Activated B cell treated with CpG ODN at 0.5 μM for 24 hours (primary cell): ENCODE results near the gene OGFOD1. TPM values are rescaled to one million over a fixed set of nuclear protein-coding genes. Genes with fewer than 3 reads are reported as not detected.

Experiments
- ATAC-seq: fragments of 200-7000 bp; cut with Tn5 transposase; one replicate; pipeline ENCODE4 v1.10.0; 2021; ENCODE audit warnings: low read depth, mild to moderate bottlenecking, moderate library complexity
- CTCF ChIA-PET: fragments of 350-600 bp; sonication (Branson Sonifier 250); formaldehyde crosslinking; loops from one replicate; lab custom pipeline; 2021; ENCODE audit warnings: antibody characterized with exemption; lab: Charles Lee
- POLR2A ChIA-PET: fragments of 350-600 bp; sonication (Branson Sonifier 250); formaldehyde crosslinking; loops from one replicate; lab custom pipeline; 2021; ENCODE audit warnings: antibody characterized with exemption; lab: Charles Lee
- DNase-seq: peaks from one replicate; pipeline ENCODE4 v3.0.0; 2022
- H3K27ac Mint-ChIP-seq: one replicate; pipeline ENCODE4 v1.8.0; 2020; ENCODE audit warnings: mixed read lengths
- H3K27me3 Mint-ChIP-seq: one replicate; pipeline ENCODE4 v1.8.0; 2021; ENCODE audit warnings: mixed read lengths
- H3K36me3 Mint-ChIP-seq: one replicate; pipeline ENCODE4 v1.8.0; 2021; ENCODE audit warnings: low read depth, mixed read lengths
- H3K4me1 Mint-ChIP-seq: one replicate; pipeline ENCODE4 v1.8.0; 2021; ENCODE audit warnings: mixed read lengths
- H3K4me3 Mint-ChIP-seq: one replicate; pipeline ENCODE4 v1.8.0; 2020; ENCODE audit warnings: mild to moderate bottlenecking, mixed read lengths
- H3K9me3 Mint-ChIP-seq: one replicate; pipeline ENCODE4 v1.8.0; 2020; ENCODE audit warnings: mixed read lengths
- CTCF ChIP-seq: fragments of 200-600 bp; IDR thresholded peaks from one replicate; pipeline ENCODE4 v1.8.0; 2022; ENCODE audit warnings: antibody characterized with exemption, mild to moderate bottlenecking
- intact Hi-C: fragments of 100-400 bp; cut with micrococcal nuclease; formaldehyde crosslinking; loops from one replicate; pipeline ENCODE4 v1.15.1; 2024
- total RNA-seq: library from RNA; stranded (reverse); gene quantifications from 2 replicates; pipeline ENCODE4 v1.2.3, GENCODE V29; 2022

OGFOD1 gene
- total RNA-seq, 1 donor from 2014 or later, result 51.8 TPM

DNA sequence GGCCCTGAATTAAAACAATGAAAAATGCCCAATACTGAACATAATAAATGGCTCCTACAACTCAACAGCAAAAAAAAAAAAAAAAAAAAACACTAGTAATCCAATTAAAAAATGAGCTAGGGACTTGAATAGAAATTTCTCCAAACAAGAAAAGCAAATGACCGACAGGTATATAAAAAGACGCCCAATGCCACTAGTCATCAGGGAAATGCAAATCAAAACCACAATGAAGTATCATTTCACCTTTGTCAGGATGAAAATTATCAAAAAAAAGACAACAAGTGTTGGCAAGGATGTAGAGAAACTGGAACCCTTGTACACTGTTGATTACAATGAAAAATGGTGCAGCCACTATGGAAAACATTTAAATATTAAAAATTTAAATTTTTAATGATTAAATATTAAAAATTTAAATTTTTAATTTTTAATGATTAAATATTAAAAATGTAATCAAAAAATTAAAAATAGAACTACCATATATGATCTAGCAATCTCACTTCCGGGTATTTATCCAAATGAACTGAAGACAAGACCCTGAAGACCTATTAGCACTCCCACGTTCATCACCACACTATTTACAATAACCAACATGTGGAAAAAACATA, 40.4 kb downstream of the OGFOD1 start:
- ATAC-seq (no peak), DNase-seq (no peak)
- POLR2A ChIA-PET, result interaction anchor here (0.7 kb wide), 2 partner anchors 16 to 118 kb away, joined by 3 to 10 read pairs; no protein-coding TSS in a partner anchor
- CTCF ChIA-PET, result no interaction called here
- H3K4me1 Mint-ChIP-seq, result peaks cover 9% of the 10 kb centered on the region
- intact Hi-C loops, result no loop called here
- H3K9me3 Mint-ChIP-seq, result peaks cover 4% of the 10 kb centered on the region
- no peaks in the 10 kb centered on the region for H3K27me3 Mint-ChIP-seq
- H3K36me3 Mint-ChIP-seq, result peaks cover 38% of the 10 kb centered on the region
- H3K4me3 Mint-ChIP-seq, result no peak overlapping the region
- TF ChIP-seq CTCF, result no peak
- no peak overlapping the region for H3K27ac Mint-ChIP-seq

DNA sequence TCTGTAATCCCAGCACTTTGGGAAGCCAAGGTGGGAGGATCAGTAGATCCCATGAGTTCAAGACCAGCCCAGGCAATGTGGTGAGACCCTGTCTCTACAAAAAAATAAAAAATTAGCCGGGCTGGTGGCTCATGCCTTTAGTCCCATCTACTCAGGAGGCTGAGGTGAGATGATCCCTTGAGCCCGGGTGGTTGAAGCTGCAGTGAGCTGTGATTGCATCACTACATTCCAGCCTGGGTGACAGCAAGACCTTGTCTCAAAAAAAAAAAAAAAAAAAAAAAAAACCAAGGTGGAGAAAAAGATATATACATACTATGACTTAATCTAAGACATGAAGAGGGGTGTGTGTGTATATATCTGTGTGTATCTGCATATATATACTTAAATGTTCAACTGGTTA, 41.8 kb downstream of the OGFOD1 start:
- peaks cover 47% of the 10 kb centered on the region for H3K36me3 Mint-ChIP-seq

GRCh38 chr16:56493815-56494214, 42.5 kb downstream of the OGFOD1 start:
- Mint-ChIP-seq H3K27me3 (no peaks in the 10 kb centered on the region), H3K36me3 (peaks cover 54% of the 10 kb centered on the region), H3K4me3 (no peak overlapping the region), H3K27ac (no peak overlapping the region), H3K9me3 (peaks cover 4% of the 10 kb centered on the region), H3K4me1 (peaks cover 9% of the 10 kb centered on the region)
- ATAC-seq (no peak), DNase-seq (no peak)
- TF ChIP-seq CTCF, result no peak
- ChIA-PET CTCF (no interaction called here), POLR2A (no interaction called here)
- intact Hi-C loops, result no loop called here

More for the DNA sequence above, 41.8 kb downstream of the OGFOD1 start:
- no peaks in the 10 kb centered on the region for H3K27me3 Mint-ChIP-seq
- no peak overlapping the region for H3K27ac Mint-ChIP-seq
- DNase-seq, result no peak
- CTCF ChIA-PET, result no interaction called here
- POLR2A ChIA-PET, result no interaction called here
- ATAC-seq, result no peak
- no peak for TF ChIP-seq CTCF
- peaks cover 4% of the 10 kb centered on the region for H3K9me3 Mint-ChIP-seq
- H3K4me3 Mint-ChIP-seq, result no peak overlapping the region
- intact Hi-C loops, result no loop called here
- H3K4me1 Mint-ChIP-seq, result peaks cover 9% of the 10 kb centered on the region

- POLR2A ChIA-PET, result no interaction called here
- H3K4me3 Mint-ChIP-seq, result no peak overlapping the region
- no peak for TF ChIP-seq CTCF
- H3K4me1 Mint-ChIP-seq, result no peaks in the 10 kb centered on the region
- intact Hi-C loops, result no loop called here
- H3K27ac Mint-ChIP-seq, result no peak overlapping the region
- ATAC-seq (no peak), DNase-seq (no peak)
- CTCF ChIA-PET, result no interaction called here
- H3K9me3 Mint-ChIP-seq, result no peaks in the 10 kb centered on the region
- no peaks in the 10 kb centered on the region for H3K27me3 Mint-ChIP-seq
- H3K36me3 Mint-ChIP-seq, result peaks cover 81% of the 10 kb centered on the region
Measured at GRCh38 chr16:56505181-56505580, 53.8 kb downstream of the OGFOD1 start.

GRCh38 chr16:56506941-56507340, 55.6 kb downstream of the OGFOD1 start:
- Mint-ChIP-seq H3K27me3 (no peaks in the 10 kb centered on the region), H3K27ac (no peak overlapping the region), H3K36me3 (peaks cover 81% of the 10 kb centered on the region), H3K4me3 (no peak overlapping the region), H3K9me3 (no peaks in the 10 kb centered on the region), H3K4me1 (no peaks in the 10 kb centered on the region)
- intact Hi-C loops, result no loop called here
- ATAC-seq (no peak), DNase-seq (no peak)
- TF ChIP-seq CTCF, result no peak
- CTCF ChIA-PET, result no interaction called here
- POLR2A ChIA-PET, result no interaction called here
